ENCODE results near the gene SGCD. TPM values are rescaled to one million over a fixed set of nuclear protein-coding genes. Genes with fewer than 3 reads are reported as not detected.

SGCD gene
- total RNA-seq, 4 donors from 2014 or later = 3.4 to 86.5 (median 8.1) TPM

DNA sequence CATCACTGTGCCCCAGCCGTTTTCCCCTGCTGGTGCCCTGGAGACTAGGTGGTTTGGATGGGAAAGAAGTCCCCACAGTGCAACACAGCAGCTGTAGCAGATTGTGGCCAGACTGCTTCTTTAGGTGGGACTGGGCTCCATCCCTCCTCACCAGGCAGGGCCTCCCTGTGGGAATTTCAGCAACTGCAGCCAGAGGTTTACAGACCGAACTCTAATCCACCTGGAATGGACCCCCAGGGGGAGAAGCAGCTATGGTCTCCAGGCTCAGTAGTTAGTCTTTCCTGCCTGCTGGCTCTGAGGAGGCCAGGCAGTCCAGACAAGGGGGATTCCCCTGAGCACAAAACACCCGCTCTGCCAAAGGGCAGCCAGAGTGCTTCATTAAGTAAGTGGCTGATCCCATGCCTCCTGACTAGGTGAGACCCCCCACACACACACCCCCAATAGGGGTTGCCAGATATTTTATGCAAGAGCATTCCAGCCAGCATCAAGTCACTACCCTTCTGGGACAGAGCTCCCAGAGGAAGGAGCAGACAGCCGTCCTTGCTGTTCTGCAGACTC is 188.9 kb downstream of the SGCD start:
- Histone ChIP-seq H3K4me1 (no peaks in the 10 kb centered on the region), H3K9me3 (no peaks in the 10 kb centered on the region), H3K27me3 (no peaks in the 10 kb centered on the region), H3K4me3 (no peak overlapping the region), H3K27ac (no peak overlapping the region), H3K36me3 (no peaks in the 10 kb centered on the region)
- TF ChIP-seq, protein P1, sequence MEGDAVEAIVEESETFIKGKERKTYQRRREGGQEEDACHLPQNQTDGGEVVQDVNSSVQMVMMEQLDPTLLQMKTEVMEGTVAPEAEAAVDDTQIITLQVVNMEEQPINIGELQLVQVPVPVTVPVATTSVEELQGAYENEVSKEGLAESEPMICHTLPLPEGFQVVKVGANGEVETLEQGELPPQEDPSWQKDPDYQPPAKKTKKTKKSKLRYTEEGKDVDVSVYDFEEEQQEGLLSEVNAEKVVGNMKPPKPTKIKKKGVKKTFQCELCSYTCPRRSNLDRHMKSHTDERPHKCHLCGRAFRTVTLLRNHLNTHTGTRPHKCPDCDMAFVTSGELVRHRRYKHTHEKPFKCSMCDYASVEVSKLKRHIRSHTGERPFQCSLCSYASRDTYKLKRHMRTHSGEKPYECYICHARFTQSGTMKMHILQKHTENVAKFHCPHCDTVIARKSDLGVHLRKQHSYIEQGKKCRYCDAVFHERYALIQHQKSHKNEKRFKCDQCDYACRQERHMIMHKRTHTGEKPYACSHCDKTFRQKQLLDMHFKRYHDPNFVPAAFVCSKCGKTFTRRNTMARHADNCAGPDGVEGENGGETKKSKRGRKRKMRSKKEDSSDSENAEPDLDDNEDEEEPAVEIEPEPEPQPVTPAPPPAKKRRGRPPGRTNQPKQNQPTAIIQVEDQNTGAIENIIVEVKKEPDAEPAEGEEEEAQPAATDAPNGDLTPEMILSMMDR (IDR thresholded peaks at IDR 0.05) = no peak
- TF ChIP-seq POLR2A (IDR thresholded peaks at IDR 0.05) = no peak
- no peak for DNase-seq
- intact Hi-C loops (cut with DNase I; ENCODE audit: low total_unique reads) = no loop called here

DNA sequence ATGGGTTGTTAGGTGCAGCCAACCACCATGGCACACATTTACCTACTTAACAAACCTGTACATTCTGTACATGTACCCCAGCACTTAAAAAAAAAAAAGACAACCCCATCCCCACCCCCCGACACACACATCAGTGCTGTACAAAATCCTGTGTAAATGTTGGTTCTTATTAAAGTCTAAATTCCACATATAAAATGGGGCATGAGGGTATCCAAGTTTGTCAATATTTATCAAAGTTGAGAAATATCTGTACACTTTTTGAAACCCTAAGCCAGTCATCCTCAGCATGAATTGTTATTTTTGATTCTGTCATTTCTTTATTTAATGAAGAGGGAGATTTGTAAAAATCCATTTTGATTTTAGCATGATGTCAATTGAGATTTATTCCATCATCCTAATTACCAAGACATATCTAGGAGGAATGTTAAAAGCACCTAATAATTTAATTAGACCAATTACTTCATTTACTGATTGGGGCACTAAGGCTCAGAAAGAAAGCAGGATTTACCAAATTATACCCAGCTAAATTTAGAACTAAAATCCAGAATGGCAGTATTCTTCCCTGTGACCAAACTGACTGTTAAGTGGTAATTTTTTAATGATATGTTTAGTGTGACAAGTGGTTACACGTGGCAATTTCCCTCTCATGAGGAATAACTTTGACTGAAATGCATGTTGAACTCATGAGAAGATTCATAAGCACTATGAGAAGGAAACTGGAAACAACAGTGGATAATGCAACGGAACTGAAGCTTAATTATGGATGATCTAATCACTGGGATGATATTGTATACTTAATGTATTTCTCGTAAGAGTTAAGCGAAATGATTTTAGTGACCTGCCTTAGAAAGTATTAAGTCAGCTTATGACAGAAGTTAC is 195.9 kb downstream of the SGCD start:
- intact Hi-C loops (cut with DNase I; ENCODE audit: low total_unique reads) = no loop called here
- DNase-seq = no peak
- no peaks in the 10 kb centered on the region for H3K9me3 ChIP-seq
- H3K27ac ChIP-seq = no peak overlapping the region
- H3K27me3 ChIP-seq = no peaks in the 10 kb centered on the region
- no peak overlapping the region for H3K4me3 ChIP-seq
- no peaks in the 10 kb centered on the region for H3K4me1 ChIP-seq
- TF ChIP-seq, protein P1 (IDR thresholded peaks at IDR 0.05) = no peak
- no peak for TF ChIP-seq POLR2A (IDR thresholded peaks at IDR 0.05)
- H3K36me3 ChIP-seq = no peaks in the 10 kb centered on the region

DNA sequence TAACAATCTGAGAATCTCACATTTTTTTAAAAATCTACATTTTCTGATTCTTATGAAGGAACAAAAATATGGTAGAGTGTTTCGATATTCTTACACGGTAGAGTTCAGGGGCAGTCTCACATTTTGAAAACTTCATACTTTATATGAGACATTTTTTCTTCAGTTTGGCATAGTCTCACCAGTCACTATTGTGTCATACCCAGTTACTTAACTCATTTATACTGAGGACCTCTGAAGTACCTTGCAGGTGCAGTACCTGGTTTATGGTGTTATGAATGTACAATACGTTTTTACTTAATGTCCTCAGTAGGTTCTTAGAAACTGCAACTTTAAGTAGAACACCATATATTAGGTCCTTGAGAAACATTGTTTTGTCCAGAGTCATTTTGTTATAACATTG is 196.6 kb downstream of the SGCD start:
- DNase-seq = no peak
- TF ChIP-seq, protein P1 (IDR thresholded peaks at IDR 0.05) = no peak
- no peak for TF ChIP-seq POLR2A (IDR thresholded peaks at IDR 0.05)

DNA sequence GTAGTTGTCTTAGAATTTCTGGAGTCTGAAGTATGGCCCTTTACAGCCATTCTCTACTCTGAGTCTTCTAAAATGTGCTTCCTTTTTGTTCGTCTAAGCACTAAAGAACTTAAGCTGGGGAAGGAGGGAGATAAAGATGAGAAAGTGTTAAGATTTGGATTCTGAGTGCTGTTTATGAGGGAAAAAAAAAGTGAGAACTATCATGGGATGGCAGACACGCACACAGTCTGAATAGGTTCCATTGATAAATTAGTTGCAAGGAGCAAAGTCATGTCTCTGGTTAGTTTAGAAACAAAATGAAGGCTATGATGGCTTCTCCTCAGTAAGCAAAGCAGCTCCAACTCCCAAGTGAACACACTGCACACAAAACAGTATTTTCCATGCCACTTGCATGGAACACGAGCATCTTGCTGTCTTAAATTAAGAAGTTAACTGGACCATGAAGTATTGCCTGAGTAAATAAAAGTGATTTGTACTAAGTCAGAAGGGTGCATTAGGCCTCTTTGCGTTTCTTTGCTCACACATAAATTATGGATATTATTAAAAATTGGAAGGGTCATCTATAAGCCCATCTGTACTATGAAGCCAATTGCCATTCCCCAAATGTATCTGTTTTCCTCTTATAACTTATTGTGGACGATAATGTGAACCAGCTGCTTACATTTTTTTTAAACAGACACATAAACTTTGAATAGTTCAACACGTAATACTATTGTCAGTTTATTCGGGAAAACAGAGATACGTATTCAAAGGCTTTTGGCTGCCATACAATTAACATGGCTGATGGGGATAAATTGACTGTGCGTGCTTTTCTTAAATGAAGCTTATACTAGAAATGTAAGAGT is 199.3 kb downstream of the SGCD start:
- H3K36me3 ChIP-seq = no peaks in the 10 kb centered on the region
- TF ChIP-seq, protein P1 (IDR thresholded peaks at IDR 0.05) = no peak
- TF ChIP-seq POLR2A (IDR thresholded peaks at IDR 0.05) = no peak
- no peak overlapping the region for H3K4me3 ChIP-seq
- intact Hi-C loops (cut with DNase I; ENCODE audit: low total_unique reads) = no loop called here
- H3K9me3 ChIP-seq = no peaks in the 10 kb centered on the region
- no peak for DNase-seq
- peak overlapping the region; percentile 15 to 63 for H3K27ac ChIP-seq
- no peaks in the 10 kb centered on the region for H3K4me1 ChIP-seq
- H3K27me3 ChIP-seq = no peaks in the 10 kb centered on the region

More for the DNA sequence above, 196.6 kb downstream of the SGCD start:
- H3K4me1 ChIP-seq = no peaks in the 10 kb centered on the region
- intact Hi-C loops (cut with DNase I; ENCODE audit: low total_unique reads) = no loop called here
- no peaks in the 10 kb centered on the region for H3K27me3 ChIP-seq
- no peaks in the 10 kb centered on the region for H3K9me3 ChIP-seq
- H3K36me3 ChIP-seq = no peaks in the 10 kb centered on the region
- no peak overlapping the region for H3K27ac ChIP-seq
- no peak overlapping the region for H3K4me3 ChIP-seq

Data from uterus (tissue), 4 donors.